Activated CD8-positive, alpha-beta memory T cell treated with anti-CD3 and anti-CD28 coated beads, Interleukin-2, amount 10 ng/mL, durations not matched to agents 7 days and 5 days (primary cell): ENCODE measurements around the gene ZNF783. TPM values are rescaled to one million over a fixed set of nuclear protein-coding genes. Genes with fewer than 3 reads are reported as not detected.
"Not testable (repeated sequence)": the region's sequence is repeated elsewhere in the genome, so short reads cannot be mapped to it uniquely, and the experiment has no call there.

Experiments used
- ATAC-seq: fragments of 150-1000 bp; cut with Tn5 transposase; one replicate; pipeline ENCODE4 v1.10.0; 2021; ENCODE audit warnings: moderate library complexity
- CTCF ChIA-PET: fragments of 350-600 bp; sonication (Branson Sonifier 250); formaldehyde crosslinking; loops from one replicate; lab custom pipeline; 2021; ENCODE audit warnings: antibody characterized with exemption; lab: Charles Lee
- DNase-seq: peaks from one replicate; pipeline ENCODE4 v3.0.0-alpha.2; 2020
- H3K27ac Mint-ChIP-seq: one replicate; pipeline ENCODE4 v1.8.0; 2021; ENCODE audit warnings: mild to moderate bottlenecking, mixed read lengths
- H3K27me3 Mint-ChIP-seq: one replicate; pipeline ENCODE4 v1.8.0; 2021; ENCODE audit warnings: mixed read lengths
- H3K36me3 Mint-ChIP-seq: one replicate; pipeline ENCODE4 v1.8.0; 2021; ENCODE audit warnings: mild to moderate bottlenecking, mixed read lengths
- H3K4me1 Mint-ChIP-seq: one replicate; pipeline ENCODE4 v1.8.0; 2021; ENCODE audit warnings: mixed read lengths
- H3K4me3 Mint-ChIP-seq: one replicate; pipeline ENCODE4 v1.8.0; 2021; ENCODE audit warnings: mild to moderate bottlenecking, moderate library complexity, mixed read lengths
- H3K9me3 Mint-ChIP-seq: one replicate; pipeline ENCODE4 v1.8.0; 2022; ENCODE audit warnings: low read depth, mixed read lengths
- total RNA-seq, 2 experiments: library from RNA; stranded (reverse); gene quantifications; one replicate each; pipeline ENCODE4 v1.2.3, GENCODE V29; 2021

The ZNF783 gene
- total RNA-seq, 2 experiments from 2014 or later = 14.8 to 15.5 TPM

- CTCF ChIA-PET = interaction anchor here (1.0 to 1.2 kb wide), 2 partner anchors 11 to 12 kb away, joined by 3 to 4 read pairs; partner anchors contain the start of gene ZNF783
- peaks cover 17% of the 10 kb centered on the region for H3K36me3 Mint-ChIP-seq
- not testable (repeated sequence) for H3K9me3 Mint-ChIP-seq
These were observed 11.8 kb upstream of the ZNF783 start for GRCh38 chr7:149250151-149250550.

GRCh38 chr7:149251518-149251917 lies 10.5 kb upstream of the ZNF783 start:
- H3K27me3 Mint-ChIP-seq, ATAC-seq, H3K9me3 Mint-ChIP-seq, H3K4me3 Mint-ChIP-seq, H3K27ac Mint-ChIP-seq, DNase-seq: not testable (repeated sequence)
- H3K36me3 Mint-ChIP-seq = peaks cover 22% of the 10 kb centered on the region
- H3K4me1 Mint-ChIP-seq = peaks cover 18% of the 10 kb centered on the region
- CTCF ChIA-PET = interaction anchor here (0.7 to 3.1 kb wide), 2 partner anchors 10 to 162 kb away, joined by 3 to 15 read pairs; partner anchors contain the start of gene ZNF783

More at GRCh38 chr7:149250151-149250550, 11.8 kb upstream of the ZNF783 start:
- not testable (repeated sequence) for DNase-seq, H3K27ac Mint-ChIP-seq, H3K4me3 Mint-ChIP-seq, H3K27me3 Mint-ChIP-seq, ATAC-seq
- peaks cover 28% of the 10 kb centered on the region for H3K4me1 Mint-ChIP-seq

- no peak overlapping the region for H3K27ac Mint-ChIP-seq
- peaks cover 18% of the 10 kb centered on the region for H3K4me1 Mint-ChIP-seq
- H3K4me3 Mint-ChIP-seq = no peak overlapping the region
- CTCF ChIA-PET = interaction anchor here (0.7 to 3.1 kb wide), 3 partner anchors 10 to 161 kb away, joined by 3 to 15 read pairs (median 3); partner anchors contain the start of gene ZNF783
- H3K36me3 Mint-ChIP-seq = peaks cover 22% of the 10 kb centered on the region
- no peaks in the 10 kb centered on the region for H3K9me3 Mint-ChIP-seq
- no peak for DNase-seq
- no peak for ATAC-seq
- H3K27me3 Mint-ChIP-seq = no peaks in the 10 kb centered on the region
These were observed 9.6 kb upstream of the ZNF783 start for GRCh38 chr7:149252378-149252777.

DNA sequence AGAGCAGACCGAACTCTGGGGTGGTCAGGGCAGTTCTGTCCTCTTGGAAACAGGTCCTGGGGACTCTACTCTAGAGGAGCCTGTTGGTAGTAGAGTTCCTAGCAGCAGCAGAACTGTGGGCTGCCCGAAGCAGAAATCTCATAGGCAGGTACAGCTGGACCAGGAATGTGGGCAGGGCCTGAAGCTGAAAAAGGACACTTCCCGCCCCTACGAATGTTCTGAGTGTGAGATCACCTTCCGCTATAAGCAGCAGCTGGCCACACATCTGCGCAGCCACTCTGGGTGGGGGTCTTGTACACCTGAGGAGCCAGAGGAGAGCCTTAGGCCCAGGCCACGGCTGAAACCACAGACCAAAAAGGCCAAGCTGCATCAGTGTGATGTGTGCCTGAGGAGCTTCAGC lies 8.3 kb upstream of the ZNF783 start:
- H3K36me3 Mint-ChIP-seq = peaks cover 22% of the 10 kb centered on the region

GRCh38 chr7:149254181-149254858 lies 7.7 kb upstream of the ZNF783 start:
- H3K9me3 Mint-ChIP-seq = no peaks in the 10 kb centered on the region
- H3K4me3 Mint-ChIP-seq = no peak overlapping the region
- peaks cover 22% of the 10 kb centered on the region for H3K36me3 Mint-ChIP-seq
- ATAC-seq (no peak), DNase-seq (no peak)
- H3K4me1 Mint-ChIP-seq = no peaks in the 10 kb centered on the region
- CTCF ChIA-PET = no interaction called here
- no peaks in the 10 kb centered on the region for H3K27me3 Mint-ChIP-seq
- H3K27ac Mint-ChIP-seq = no peak overlapping the region

More for the DNA sequence above, 8.3 kb upstream of the ZNF783 start:
- H3K27ac Mint-ChIP-seq = no peak overlapping the region
- CTCF ChIA-PET = interaction anchor here (3.1 kb wide), 1 partner anchor 8 kb away, joined by 15 read pairs; the partner anchor contains the start of gene ZNF783
- no peak overlapping the region for H3K4me3 Mint-ChIP-seq
- ATAC-seq (no peak), DNase-seq (no peak)
- H3K4me1 Mint-ChIP-seq = peaks cover 6% of the 10 kb centered on the region
- H3K9me3 Mint-ChIP-seq = no peaks in the 10 kb centered on the region
- H3K27me3 Mint-ChIP-seq = no peaks in the 10 kb centered on the region

DNA sequence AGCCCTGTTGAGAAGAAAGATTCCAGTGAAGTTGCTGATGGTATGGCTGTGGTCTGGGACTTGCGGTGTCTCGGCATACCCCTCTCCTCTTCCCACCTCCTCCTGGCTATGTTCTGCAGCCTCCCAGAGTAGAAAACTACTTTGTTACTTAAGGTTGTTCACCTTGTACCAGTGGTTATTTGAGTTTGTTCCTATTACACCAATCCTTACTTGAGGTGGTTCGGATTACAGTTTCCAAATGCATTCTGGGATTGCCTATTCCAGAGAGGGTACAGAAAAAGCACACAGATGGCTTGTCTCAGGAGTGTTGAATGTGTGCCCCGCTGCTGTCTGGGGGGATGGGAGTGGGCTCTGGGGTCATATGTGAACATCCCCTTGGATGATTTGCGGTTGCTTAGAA lies 6.8 kb upstream of the ZNF783 start:
- no peak overlapping the region for H3K27ac Mint-ChIP-seq
- H3K4me3 Mint-ChIP-seq = no peak overlapping the region
- CTCF ChIA-PET = no interaction called here
- DNase-seq (no peak), ATAC-seq (no peak)
- peaks cover 22% of the 10 kb centered on the region for H3K36me3 Mint-ChIP-seq
- H3K4me1 Mint-ChIP-seq = no peaks in the 10 kb centered on the region
- H3K9me3 Mint-ChIP-seq = no peaks in the 10 kb centered on the region
- no peaks in the 10 kb centered on the region for H3K27me3 Mint-ChIP-seq

- CTCF ChIA-PET = no interaction called here
- H3K36me3 Mint-ChIP-seq = peaks cover 19% of the 10 kb centered on the region
- no peak for ATAC-seq
These were observed 5.4 kb upstream of the ZNF783 start for GRCh38 chr7:149256568-149256967.

GRCh38 chr7:149257146-149257545 lies 4.8 kb upstream of the ZNF783 start:
- peaks cover 16% of the 10 kb centered on the region for H3K36me3 Mint-ChIP-seq
- DNase-seq (no peak), ATAC-seq (no peak)
- no peaks in the 10 kb centered on the region for H3K27me3 Mint-ChIP-seq
- H3K4me3 Mint-ChIP-seq = no peak overlapping the region
- CTCF ChIA-PET = interaction anchor here (1.4 kb wide), 1 partner anchor 24 kb away, joined by 3 read pairs; no protein-coding TSS in a partner anchor
- no peak overlapping the region for H3K27ac Mint-ChIP-seq
- H3K9me3 Mint-ChIP-seq = no peaks in the 10 kb centered on the region
- peaks cover 13% of the 10 kb centered on the region for H3K4me1 Mint-ChIP-seq

More at GRCh38 chr7:149256568-149256967, 5.4 kb upstream of the ZNF783 start:
- Mint-ChIP-seq H3K9me3 (no peaks in the 10 kb centered on the region), H3K4me3 (no peak overlapping the region), H3K27me3 (no peaks in the 10 kb centered on the region), H3K4me1 (peaks cover 11% of the 10 kb centered on the region), H3K27ac (no peak overlapping the region)
- DNase-seq = no peak

- CTCF ChIA-PET = interaction anchor here (0.5 to 5.3 kb wide), 31 partner anchors 9 to 1310 kb away, joined by 3 to 26 read pairs (median 4); partner anchors contain the start of genes ZNF212, ZNF282, ZNF398 and ZNF777
- H3K9me3 Mint-ChIP-seq = no peaks in the 10 kb centered on the region
- H3K4me1 Mint-ChIP-seq = peaks cover 26% of the 10 kb centered on the region
- H3K4me3 Mint-ChIP-seq = peak overlapping the region; percentile 74
- H3K36me3 Mint-ChIP-seq = peaks cover 7% of the 10 kb centered on the region
- DNase-seq = no peak
- peak; percentile 8 for ATAC-seq
- H3K27ac Mint-ChIP-seq = peak overlapping the region; percentile 77
- no peaks in the 10 kb centered on the region for H3K27me3 Mint-ChIP-seq
These were observed 624 bp upstream of the ZNF783 start for GRCh38 chr7:149261316-149261828.

GRCh38 chr7:149266451-149266850 lies 4.5 kb downstream of the ZNF783 start:
- CTCF ChIA-PET = interaction anchor here (1.2 kb wide), 1 partner anchor 26 kb away, joined by 4 read pairs; no protein-coding TSS in a partner anchor

DNA sequence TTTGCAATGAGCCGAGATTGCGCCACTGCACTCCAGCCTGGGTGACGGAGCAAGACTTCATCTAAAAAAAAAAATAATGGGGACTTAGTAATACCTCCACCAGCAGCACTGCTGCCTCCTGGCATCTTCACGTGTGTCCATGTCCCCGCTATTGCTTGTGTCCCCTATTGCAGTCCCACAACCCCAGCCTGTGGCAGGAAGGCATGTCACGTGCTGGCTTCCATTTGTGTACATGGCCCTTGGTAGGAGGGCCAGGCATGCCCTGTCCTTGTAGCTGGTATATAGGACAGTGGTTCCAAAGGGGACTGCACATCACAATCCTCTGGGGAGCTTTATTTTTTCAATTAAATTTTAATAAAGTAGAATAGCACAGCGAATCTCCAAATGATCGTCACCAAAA lies 5.7 kb downstream of the ZNF783 start:
- peaks cover 42% of the 10 kb centered on the region for H3K36me3 Mint-ChIP-seq
- ATAC-seq (no peak), DNase-seq (no peak)
- H3K9me3 Mint-ChIP-seq = no peaks in the 10 kb centered on the region
- no peaks in the 10 kb centered on the region for H3K27me3 Mint-ChIP-seq
- H3K4me1 Mint-ChIP-seq = peaks cover 13% of the 10 kb centered on the region
- no peak overlapping the region for H3K27ac Mint-ChIP-seq
- CTCF ChIA-PET = no interaction called here
- no peak overlapping the region for H3K4me3 Mint-ChIP-seq

More at GRCh38 chr7:149266451-149266850, 4.5 kb downstream of the ZNF783 start:
- Mint-ChIP-seq H3K4me3 (no peak overlapping the region), H3K9me3 (no peaks in the 10 kb centered on the region), H3K36me3 (peaks cover 36% of the 10 kb centered on the region), H3K27me3 (no peaks in the 10 kb centered on the region), H3K27ac (no peak overlapping the region), H3K4me1 (peaks cover 16% of the 10 kb centered on the region)
- DNase-seq (no peak), ATAC-seq (no peak)

GRCh38 chr7:149274424-149274823 lies 12.4 kb downstream of the ZNF783 start:
- H3K9me3 Mint-ChIP-seq, ATAC-seq, H3K4me3 Mint-ChIP-seq, H3K4me1 Mint-ChIP-seq, H3K27me3 Mint-ChIP-seq, H3K27ac Mint-ChIP-seq, DNase-seq: not testable (repeated sequence)
- peaks cover 51% of the 10 kb centered on the region for H3K36me3 Mint-ChIP-seq
- CTCF ChIA-PET = interaction anchor here (0.7 to 1.0 kb wide), 2 partner anchors 12 to 13 kb away, joined by 3 to 4 read pairs; partner anchors contain the start of gene ZNF783

DNA sequence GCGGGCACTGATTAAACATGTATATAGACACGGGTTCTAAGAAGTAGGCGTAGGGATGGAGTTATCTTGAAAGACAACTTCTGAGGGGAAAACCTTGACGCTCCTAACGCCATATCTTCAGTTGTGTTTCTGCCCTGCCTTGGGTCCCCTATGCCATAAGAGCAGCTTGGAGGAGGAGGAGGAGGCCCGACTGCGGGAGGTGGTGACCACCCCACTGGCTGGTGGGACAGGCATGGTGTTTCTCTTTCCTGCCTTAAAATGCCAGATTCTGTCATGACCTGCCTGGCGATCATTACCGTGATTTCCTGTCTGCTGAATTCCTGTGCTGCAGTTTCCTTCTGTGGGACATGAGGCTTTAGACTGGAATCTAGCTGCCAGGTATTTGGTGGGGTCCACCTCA lies 15.9 kb downstream of the ZNF783 start:
- Mint-ChIP-seq H3K9me3 (no peaks in the 10 kb centered on the region), H3K4me1 (no peaks in the 10 kb centered on the region), H3K27me3 (no peaks in the 10 kb centered on the region), H3K4me3 (no peak overlapping the region), H3K27ac (no peak overlapping the region), H3K36me3 (peaks cover 43% of the 10 kb centered on the region)
- CTCF ChIA-PET = no interaction called here
- DNase-seq = no peak
- ATAC-seq = no peak
